Smooth muscle cell (in vitro differentiated cells): Measurements from ENCODE around the gene ITPRID1. TPM values are rescaled to one million over a fixed set of nuclear protein-coding genes. Genes with fewer than 3 reads are reported as not detected.
"Not testable (repeated sequence)": the region's sequence is repeated elsewhere in the genome, so short reads cannot be mapped to it uniquely, and the experiment has no call there.

Experiments used
- DNase-seq: peaks from one replicate; lab custom pipeline; 2025; ENCODE audit not compliant: unreplicated experiment; lab: John Stamatoyannopoulos, UW
- H2AFZ ChIP-seq: fragments of 200-600 bp; sonication (generic); 2 replicates; pipeline ENCODE4 v1.6.0; 2016; ENCODE audit warnings: antibody characterized with exemption, low read depth, mild to moderate bottlenecking
- H3F3A ChIP-seq: fragments of 200-600 bp; sonication (generic); 2 replicates; pipeline ENCODE4 v1.6.0; 2017; ENCODE audit warnings: antibody characterized with exemption, low read depth
- H3K27ac ChIP-seq: fragments of 200-600 bp; sonication (generic); 2 replicates; pipeline ENCODE4 v1.5.1; 2016; ENCODE audit warnings: low read depth, mild to moderate bottlenecking
- H3K27me3 ChIP-seq: fragments of 200-600 bp; sonication (generic); 2 replicates; pipeline ENCODE4 v1.6.1; 2016; ENCODE audit warnings: low read depth, mild to moderate bottlenecking
- H3K36me3 ChIP-seq: fragments of 200-600 bp; sonication (generic); 2 replicates; pipeline ENCODE4 v1.5.1; 2016; ENCODE audit warnings: low read depth
- H3K4me1 ChIP-seq: fragments of 200-600 bp; sonication (generic); 2 replicates; pipeline ENCODE4 v1.5.1; 2016; ENCODE audit warnings: low read depth
- H3K4me2 ChIP-seq: fragments of 200-600 bp; sonication (generic); 2 replicates; pipeline ENCODE4 v1.6.0; 2016; ENCODE audit warnings: mild to moderate bottlenecking
- H3K4me3 ChIP-seq: fragments of 200-600 bp; sonication (generic); 2 replicates; pipeline ENCODE4 v1.5.1; 2016; ENCODE audit warnings: mild to moderate bottlenecking
- H3K79me2 ChIP-seq: fragments of 200-600 bp; sonication (generic); 2 replicates; pipeline ENCODE4 v1.6.0; 2016; ENCODE audit warnings: low read depth, mild to moderate bottlenecking
- H3K9ac ChIP-seq: fragments of 200-600 bp; sonication (generic); 2 replicates; pipeline ENCODE4 v1.6.0; 2016; ENCODE audit warnings: low read depth
- H3K9me3 ChIP-seq: fragments of 200-600 bp; sonication (generic); replicated peaks from 2 replicates; pipeline ENCODE4 v1.5.1; 2016; ENCODE audit warnings: low read depth
- H4K20me1 ChIP-seq: fragments of 200-600 bp; sonication (generic); 2 replicates; pipeline ENCODE4 v1.6.0; 2016; ENCODE audit warnings: low read depth
- CTCF ChIP-seq: fragments of 200-600 bp; sonication (generic); IDR thresholded peaks from 2 replicates; pipeline ENCODE4 v1.5.1; 2017; ENCODE audit warnings: borderline replicate concordance, mild to moderate bottlenecking, antibody characterized with exemption; ENCODE audit not compliant: insufficient read depth, poor library complexity, severe bottlenecking
- WGBS: methylation state at CpG from one replicate; pipeline ENCODE4 v1.1.7; 2016; ENCODE audit warnings: low lambda C conversion rate; 5-methylcytosine and 5-hydroxymethylcytosine counted together
- polyA plus RNA-seq: library from polyadenylated mRNA; unstranded; fragments of >200 nt; fragmentation: Nextera tagmentation; extraction: Ambion mirVana; gene quantifications from 2 replicates; pipeline ENCODE4 v1.2.1, GENCODE V29; 2016
- total RNA-seq: library from RNA; depleted of rRNA; stranded (reverse); fragments of >200 nt; gene quantifications from 2 replicates; pipeline ENCODE4 v1.2.3, GENCODE V29; 2014

The ITPRID1 gene
- not detected in 2 replicates for total RNA-seq
- not detected in 2 replicates for polyA plus RNA-seq

- H3K4me2 ChIP-seq = no peak within 1 kb of the TSS
- no peaks in the 10 kb centered on the region for H4K20me1 ChIP-seq
- no peak within 1 kb of the TSS for H3K9ac ChIP-seq
- no peak for TF ChIP-seq CTCF
- H3K9me3 ChIP-seq = no peaks in the 10 kb centered on the region
- no peak within 1 kb of the TSS for H3K4me3 ChIP-seq
- no peaks in the 10 kb centered on the region for H3K4me1 ChIP-seq
- no peaks in the 10 kb centered on the region for H3K36me3 ChIP-seq
- H3K79me2 ChIP-seq = no peaks in the 10 kb centered on the region
- H3K27me3 ChIP-seq = no peaks in the 10 kb centered on the region
- 78% methylated on average over 4 of the region's 4 CpGs for WGBS
- no peak within 1 kb of the TSS for H3K27ac ChIP-seq
- DNase-seq = no peak
- no peaks in the 10 kb centered on the region for H3F3A ChIP-seq
- H2AFZ ChIP-seq = no peak within 1 kb of the TSS
Observed at GRCh38 chr7:31513790-31514189, at the start of gene ITPRID1. ITPRID1 (plus strand) TSS chr7:31514090; CDS start chr7:31553025, 38,935 bp downstream.

GRCh38 chr7:31464601-31465000 lies 49.3 kb upstream of the ITPRID1 start:
- TF ChIP-seq CTCF = no peak
- H3K9ac ChIP-seq = no peak overlapping the region

DNA sequence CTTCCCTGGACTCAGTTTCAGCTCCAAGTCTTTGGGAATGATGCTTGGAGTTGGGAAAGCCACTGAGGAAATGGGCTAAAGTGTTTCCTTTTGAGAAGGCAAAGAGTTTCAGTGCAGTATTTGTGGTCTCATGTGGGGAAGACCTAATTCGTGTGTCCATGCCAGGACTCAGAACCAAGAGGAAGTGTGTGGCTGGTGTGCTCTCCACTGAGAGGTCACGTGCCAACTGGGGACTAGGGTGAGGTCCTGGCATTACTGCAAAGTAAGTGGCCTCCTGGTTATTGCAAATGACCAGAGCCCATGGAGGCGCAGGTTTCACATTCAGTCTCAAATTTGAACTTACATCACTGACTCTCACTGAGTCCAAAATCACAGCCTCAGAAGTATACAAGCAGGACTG lies 48.6 kb upstream of the ITPRID1 start:
- H3K9me3 ChIP-seq = no peaks in the 10 kb centered on the region
- no peak for DNase-seq
- WGBS = 81% methylated on average over 3 of the region's 3 CpGs
- no peaks in the 10 kb centered on the region for H4K20me1 ChIP-seq
- no peak overlapping the region for H3K27ac ChIP-seq
- no peak overlapping the region for H3K4me2 ChIP-seq
- no peaks in the 10 kb centered on the region for H3K79me2 ChIP-seq
- no peak overlapping the region for H3K9ac ChIP-seq
- no peaks in the 10 kb centered on the region for H3F3A ChIP-seq
- H2AFZ ChIP-seq = no peak overlapping the region
- H3K4me3 ChIP-seq = no peak overlapping the region
- no peaks in the 10 kb centered on the region for H3K4me1 ChIP-seq
- no peak for TF ChIP-seq CTCF
- no peaks in the 10 kb centered on the region for H3K36me3 ChIP-seq
- H3K27me3 ChIP-seq = peaks cover 7% of the 10 kb centered on the region

More at GRCh38 chr7:31464601-31465000, 49.3 kb upstream of the ITPRID1 start:
- Histone ChIP-seq H3K9me3 (no peaks in the 10 kb centered on the region), H4K20me1 (no peaks in the 10 kb centered on the region), H3K27me3 (peaks cover 7% of the 10 kb centered on the region), H3K4me3 (no peak overlapping the region), H3K4me2 (no peak overlapping the region), H2AFZ (no peak overlapping the region), H3K4me1 (no peaks in the 10 kb centered on the region), H3K36me3 (no peaks in the 10 kb centered on the region), H3F3A (no peaks in the 10 kb centered on the region), H3K79me2 (no peaks in the 10 kb centered on the region), H3K27ac (no peak overlapping the region)
- WGBS = 32% methylated on average over 1 of the region's 1 CpG
- DNase-seq = no peak

DNA sequence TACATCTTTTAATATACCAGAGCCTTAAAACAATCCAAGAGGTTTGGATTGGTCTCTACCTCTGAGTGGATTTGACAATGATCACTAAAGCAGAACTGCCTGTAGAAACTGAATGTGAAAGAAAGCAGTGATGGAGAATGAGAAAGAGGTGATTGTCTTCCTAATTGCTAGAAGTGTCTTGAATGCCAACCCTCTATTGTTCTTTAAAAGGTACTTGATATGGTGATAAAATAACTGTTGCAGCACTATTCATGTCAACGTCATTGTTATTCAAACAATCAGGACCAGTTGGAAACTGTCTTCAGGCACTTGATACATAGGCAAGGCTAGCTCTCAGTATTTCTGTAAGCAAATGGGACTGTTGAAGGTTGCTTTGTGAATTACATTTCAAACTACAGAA lies 47.9 kb upstream of the ITPRID1 start:
- 16% methylated on average over 1 of the region's 1 CpG for WGBS
- Histone ChIP-seq H2AFZ (no peak overlapping the region), H4K20me1 (no peaks in the 10 kb centered on the region), H3K9ac (no peak overlapping the region), H3K4me1 (no peaks in the 10 kb centered on the region), H3K4me3 (no peak overlapping the region), H3K4me2 (no peak overlapping the region), H3K36me3 (no peaks in the 10 kb centered on the region), H3F3A (no peaks in the 10 kb centered on the region), H3K27ac (no peak overlapping the region), H3K27me3 (peaks cover 7% of the 10 kb centered on the region), H3K9me3 (no peaks in the 10 kb centered on the region), H3K79me2 (no peaks in the 10 kb centered on the region)
- no peak for DNase-seq
- no peak for TF ChIP-seq CTCF

DNA sequence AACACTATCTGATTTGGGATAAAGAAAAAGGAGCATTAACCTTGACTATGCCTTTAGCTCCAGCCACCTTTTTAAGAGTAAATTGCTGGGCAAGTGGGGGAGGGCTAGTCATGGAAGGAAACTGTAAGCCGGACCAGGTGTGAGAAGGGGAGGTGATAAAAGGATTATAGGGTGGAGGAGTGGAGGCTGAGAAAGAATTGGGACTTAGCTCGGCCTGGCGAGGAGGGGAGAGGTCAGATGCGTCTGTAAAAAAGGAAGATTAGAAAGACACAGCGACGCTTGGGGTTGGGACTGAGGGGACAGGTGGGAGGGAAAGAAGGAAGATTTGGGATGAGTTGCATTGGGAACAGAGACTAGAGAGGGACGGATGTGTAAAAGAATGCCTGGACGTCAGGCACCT lies 43.0 kb upstream of the ITPRID1 start:
- not testable (repeated sequence) for H3K4me3 ChIP-seq, H3K4me2 ChIP-seq, H4K20me1 ChIP-seq, H3F3A ChIP-seq, H3K36me3 ChIP-seq, H3K79me2 ChIP-seq, H3K27ac ChIP-seq, DNase-seq, H3K9me3 ChIP-seq, H3K9ac ChIP-seq, H3K4me1 ChIP-seq, H2AFZ ChIP-seq, H3K27me3 ChIP-seq
- 69% methylated on average over 8 of the region's 8 CpGs for WGBS
